ENCODE results near the gene UNC5C.

UNC5C gene

GRCh38 chr4:95547715-95548471, 880 bp downstream of the UNC5C start:
- TF ChIP-seq, protein P1, sequence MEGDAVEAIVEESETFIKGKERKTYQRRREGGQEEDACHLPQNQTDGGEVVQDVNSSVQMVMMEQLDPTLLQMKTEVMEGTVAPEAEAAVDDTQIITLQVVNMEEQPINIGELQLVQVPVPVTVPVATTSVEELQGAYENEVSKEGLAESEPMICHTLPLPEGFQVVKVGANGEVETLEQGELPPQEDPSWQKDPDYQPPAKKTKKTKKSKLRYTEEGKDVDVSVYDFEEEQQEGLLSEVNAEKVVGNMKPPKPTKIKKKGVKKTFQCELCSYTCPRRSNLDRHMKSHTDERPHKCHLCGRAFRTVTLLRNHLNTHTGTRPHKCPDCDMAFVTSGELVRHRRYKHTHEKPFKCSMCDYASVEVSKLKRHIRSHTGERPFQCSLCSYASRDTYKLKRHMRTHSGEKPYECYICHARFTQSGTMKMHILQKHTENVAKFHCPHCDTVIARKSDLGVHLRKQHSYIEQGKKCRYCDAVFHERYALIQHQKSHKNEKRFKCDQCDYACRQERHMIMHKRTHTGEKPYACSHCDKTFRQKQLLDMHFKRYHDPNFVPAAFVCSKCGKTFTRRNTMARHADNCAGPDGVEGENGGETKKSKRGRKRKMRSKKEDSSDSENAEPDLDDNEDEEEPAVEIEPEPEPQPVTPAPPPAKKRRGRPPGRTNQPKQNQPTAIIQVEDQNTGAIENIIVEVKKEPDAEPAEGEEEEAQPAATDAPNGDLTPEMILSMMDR (IDR thresholded peaks at IDR 0.05; ENCODE audit: low read depth, low read length, missing control alignments): no peak
- no peak for DNase-seq (ENCODE audit: extremely low read depth, low read depth)
- no peak overlapping the region for H3K4me3 ChIP-seq (replicated peaks; ENCODE audit: low read depth, low read length)

GRCh38 chr4:95546866-95547714, 1.7 kb downstream of the UNC5C start:
- TF ChIP-seq, protein P1 (IDR thresholded peaks at IDR 0.05; ENCODE audit: low read depth, low read length, missing control alignments): no peak
- H3K4me3 ChIP-seq (replicated peaks; ENCODE audit: low read depth, low read length): no peak overlapping the region
- no peak for DNase-seq (ENCODE audit: extremely low read depth, low read depth)

- DNase-seq (ENCODE audit: extremely low read depth, low read depth): no peak
- TF ChIP-seq, protein P1 (IDR thresholded peaks at IDR 0.05; ENCODE audit: low read depth, low read length, missing control alignments): no peak
- H3K4me3 ChIP-seq (replicated peaks; ENCODE audit: low read depth, low read length): no peak overlapping the region
These were observed 2.6 kb downstream of the UNC5C start for GRCh38 chr4:95546221-95546620.

GRCh38 chr4:95545546-95545945, 3.2 kb downstream of the UNC5C start:
- H3K4me3 ChIP-seq (replicated peaks; ENCODE audit: low read depth, low read length): no peak overlapping the region
- TF ChIP-seq, protein P1 (IDR thresholded peaks at IDR 0.05; ENCODE audit: low read depth, low read length, missing control alignments): no peak
- DNase-seq (ENCODE audit: extremely low read depth, low read depth): no peak

- TF ChIP-seq, protein P1 (IDR thresholded peaks at IDR 0.05; ENCODE audit: low read depth, low read length, missing control alignments): no peak
- DNase-seq (ENCODE audit: extremely low read depth, low read depth): no peak
- no peak overlapping the region for H3K4me3 ChIP-seq (replicated peaks; ENCODE audit: low read depth, low read length)
These were observed 4.4 kb downstream of the UNC5C start for GRCh38 chr4:95544113-95545103.
